ENCODE measurements around the gene RNGTT.
A peak's percentile ranks its signal among the peaks of the same experiment; 100 is the strongest.
"Not testable (repeated sequence)": the region's sequence is repeated elsewhere in the genome, so short reads cannot be mapped to it uniquely, and the experiment has no call there.

Gene RNGTT

DNA sequence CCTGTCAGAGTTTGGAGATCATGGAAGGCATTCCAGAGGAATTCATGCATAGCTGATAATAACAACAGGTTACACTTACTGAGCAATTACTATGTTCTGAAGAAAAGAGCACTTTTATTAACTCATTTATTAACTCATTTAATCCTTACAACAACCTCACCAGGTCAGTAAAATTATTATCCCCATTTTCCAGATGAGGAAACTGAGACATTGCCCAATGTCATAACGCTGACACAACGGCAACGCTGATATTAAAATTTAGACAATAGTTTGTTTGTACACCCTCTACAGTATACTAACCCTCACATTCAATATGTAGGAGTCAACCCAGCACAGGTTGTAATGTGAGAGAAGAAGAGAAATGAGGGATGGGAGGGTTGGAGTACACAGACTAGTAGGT, 105.0 kb downstream of the RNGTT start:
- DNase-seq: no peak

DNA sequence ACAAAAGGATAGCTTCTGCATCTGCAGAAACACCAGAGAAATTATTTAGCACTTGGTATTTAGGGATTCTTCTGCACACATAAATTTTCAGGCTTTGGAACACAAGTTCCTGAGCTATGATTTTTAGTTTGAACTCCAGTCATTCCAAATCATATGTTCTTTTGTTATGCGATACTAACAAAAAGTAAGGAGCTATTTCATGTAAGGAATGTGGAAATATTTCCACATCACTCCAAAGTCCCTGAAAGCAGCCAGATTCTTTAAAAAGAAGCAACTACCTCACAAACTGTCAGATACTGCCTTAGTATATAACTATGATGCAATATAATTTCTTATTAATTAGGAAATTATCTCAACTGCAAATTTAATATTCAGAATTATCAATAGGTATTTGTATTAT, 106.9 kb downstream of the RNGTT start:
- no peak for DNase-seq

- peak; percentile 97 for DNase-seq
These were observed 107.8 kb downstream of the RNGTT start for GRCh38 chr6:88855541-88856147.

- no peak for DNase-seq
These were observed 110.6 kb downstream of the RNGTT start for GRCh38 chr6:88852775-88853174.

- DNase-seq: no peak
These were observed 111.4 kb downstream of the RNGTT start for GRCh38 chr6:88852000-88852399.

DNA sequence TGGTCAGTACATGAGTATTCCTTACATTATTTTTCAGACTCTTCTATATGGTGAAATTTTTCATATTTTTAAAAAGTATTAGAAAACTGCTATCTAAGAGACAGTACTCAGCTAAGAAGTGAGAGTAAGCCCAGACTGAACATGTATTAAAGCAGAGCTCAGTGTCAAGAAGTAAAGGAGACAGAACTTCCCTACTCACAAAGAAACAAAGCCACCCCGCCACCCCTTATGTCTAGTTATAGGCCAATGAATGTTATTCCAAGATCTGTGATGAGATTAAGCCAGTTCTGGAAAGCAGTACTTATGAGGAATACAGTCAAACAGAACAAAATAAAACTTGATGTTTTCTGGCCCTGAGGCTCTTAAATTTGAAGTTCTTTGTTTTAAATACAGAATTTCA, 114.5 kb downstream of the RNGTT start:
- no peak for DNase-seq

- DNase-seq: no peak
These were observed 120.4 kb downstream of the RNGTT start for GRCh38 chr6:88843040-88843439.

- DNase-seq: no peak
These were observed 121.1 kb downstream of the RNGTT start for GRCh38 chr6:88842320-88842719.

DNA sequence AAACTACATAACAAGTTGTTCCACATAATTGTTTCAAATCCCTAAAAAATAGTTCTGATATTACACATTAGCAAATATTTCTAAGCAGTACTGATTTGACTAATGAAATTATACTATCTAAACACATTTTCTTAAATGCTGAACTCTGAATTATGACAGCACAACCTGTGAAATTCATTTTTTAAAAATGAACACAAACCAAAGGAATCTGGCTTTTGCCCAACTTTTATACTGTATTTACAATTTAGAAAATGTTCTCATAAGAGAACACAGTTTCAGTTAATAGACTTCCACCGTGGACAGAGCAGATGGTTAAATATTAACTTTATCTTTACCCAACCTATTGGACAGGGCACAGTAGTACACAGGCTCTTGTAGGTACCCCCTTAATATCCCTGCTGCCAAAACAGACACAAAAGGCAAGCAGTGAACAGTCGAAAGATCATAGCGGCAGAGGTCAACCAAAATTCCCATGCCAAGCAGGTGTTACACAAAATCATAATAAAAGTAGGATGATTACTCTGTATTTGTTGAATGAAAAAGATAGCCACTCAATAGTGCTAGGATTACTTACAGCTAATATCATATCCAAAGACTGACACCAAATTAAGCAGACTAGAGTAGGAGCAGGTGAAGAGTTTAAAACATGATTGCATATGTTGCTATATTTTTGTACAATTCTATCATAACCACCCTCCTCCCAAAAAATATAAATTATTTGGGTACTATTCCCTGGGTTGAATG, 122.5 kb downstream of the RNGTT start:
- DNase-seq: no peak

DNA sequence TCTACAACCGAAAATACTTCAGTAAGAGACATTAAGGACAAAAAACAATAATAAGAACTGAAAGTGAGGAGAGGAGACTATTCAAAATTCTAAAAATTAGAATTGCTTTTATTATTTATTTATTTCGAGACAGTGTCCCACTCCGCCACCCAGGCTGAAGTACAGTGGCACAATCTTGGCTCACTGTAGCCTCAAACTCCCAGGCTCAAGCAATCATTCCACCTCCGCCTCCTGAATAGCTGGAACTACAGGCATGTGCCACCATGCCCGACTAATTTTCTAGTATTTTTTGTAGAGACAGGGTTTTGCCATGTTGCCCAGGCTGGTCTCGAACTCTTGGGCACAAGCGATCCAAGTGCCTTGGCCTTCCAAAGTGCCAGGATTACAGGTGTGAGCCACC, 123.1 kb downstream of the RNGTT start:
- DNase-seq: no peak

GRCh38 chr6:88839280-88839679, 124.1 kb downstream of the RNGTT start:
- DNase-seq: no peak

DNA sequence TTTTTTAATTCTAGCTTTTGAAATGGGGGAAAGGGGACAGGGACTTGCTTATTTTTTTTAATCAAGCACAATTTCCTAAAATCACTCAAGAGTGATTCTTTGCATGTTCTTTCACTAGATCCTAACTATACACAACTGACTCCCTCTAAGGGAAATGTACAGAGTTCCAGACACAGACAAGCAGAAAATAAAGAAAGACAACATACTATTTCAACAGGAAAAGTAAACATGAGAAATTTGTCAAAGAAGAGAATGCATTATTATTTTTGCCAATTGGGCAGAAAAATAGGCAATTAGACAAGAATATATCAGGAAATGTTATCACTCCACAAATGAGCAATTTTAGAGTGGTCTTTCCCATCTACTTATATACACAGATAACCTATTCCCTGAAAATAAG, 128.2 kb downstream of the RNGTT start:
- no peak for DNase-seq

DNA sequence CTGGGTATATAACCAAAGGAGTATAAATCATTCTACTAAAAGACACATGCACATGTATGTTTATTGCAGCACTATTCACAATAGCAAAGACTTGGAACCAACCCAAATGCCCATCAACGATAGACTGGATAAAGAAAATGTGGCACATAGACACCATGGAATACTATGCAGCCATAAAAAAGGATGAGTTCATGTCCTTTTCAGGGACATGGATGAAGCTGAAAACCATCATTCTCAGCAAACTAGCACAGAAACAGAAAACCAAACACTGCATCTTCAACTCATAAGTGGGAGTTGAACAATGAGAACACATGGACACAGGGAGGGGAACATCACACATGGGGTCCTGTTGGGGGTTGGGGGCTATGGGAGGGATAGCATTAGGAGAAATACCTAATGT, 130.3 kb downstream of the RNGTT start:
- DNase-seq: not testable (repeated sequence)

GRCh38 chr6:88827599-88827998, 135.8 kb downstream of the RNGTT start:
- not testable (repeated sequence) for DNase-seq

DNA sequence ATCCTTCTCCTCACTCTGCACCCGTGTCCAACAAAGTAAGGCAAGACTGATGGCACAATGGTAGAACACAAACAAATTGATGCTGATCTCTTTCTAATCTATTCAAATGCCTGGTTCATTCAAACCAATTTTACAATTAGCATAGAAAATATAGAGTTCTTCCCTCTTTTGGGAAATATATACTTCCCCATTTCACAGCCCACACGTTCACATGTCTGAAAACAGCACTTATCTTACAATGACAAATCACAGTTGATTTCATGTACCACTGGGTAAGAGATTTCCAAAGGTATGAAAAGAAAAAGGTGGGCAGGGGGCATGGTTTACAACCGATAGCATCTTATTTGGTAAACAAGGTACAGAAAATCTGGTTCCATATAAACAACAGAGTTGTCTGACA, 137.6 kb downstream of the RNGTT start:
- no peak for DNase-seq

- no peak for DNase-seq
These were observed 139.4 kb downstream of the RNGTT start for GRCh38 chr6:88823998-88824397.

GRCh38 chr6:88815491-88815890, 147.9 kb downstream of the RNGTT start:
- no peak for DNase-seq

- no peak for DNase-seq
These were observed 148.5 kb downstream of the RNGTT start for GRCh38 chr6:88814909-88815308.

GRCh38 chr6:88813045-88813444, 150.4 kb downstream of the RNGTT start:
- no peak for DNase-seq

DNA sequence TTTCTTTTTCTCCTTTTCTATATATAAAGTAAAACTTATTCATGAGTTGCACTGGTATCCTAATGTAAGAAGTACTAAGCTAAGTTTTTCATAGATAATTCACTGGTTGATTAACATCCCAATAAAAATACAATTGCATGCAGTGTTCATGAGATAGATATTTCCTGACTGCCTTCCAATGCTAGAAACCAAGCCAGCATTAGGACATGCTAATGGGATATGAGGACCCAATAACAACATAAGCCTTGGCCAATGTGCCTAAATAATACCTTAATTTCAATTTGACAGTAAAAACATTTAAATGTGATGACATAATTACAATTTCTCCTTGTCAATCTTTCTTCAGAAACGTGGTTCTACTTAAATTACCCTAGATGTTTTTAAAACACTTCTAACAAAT, 152.7 kb downstream of the RNGTT start:
- DNase-seq: no peak

DNA sequence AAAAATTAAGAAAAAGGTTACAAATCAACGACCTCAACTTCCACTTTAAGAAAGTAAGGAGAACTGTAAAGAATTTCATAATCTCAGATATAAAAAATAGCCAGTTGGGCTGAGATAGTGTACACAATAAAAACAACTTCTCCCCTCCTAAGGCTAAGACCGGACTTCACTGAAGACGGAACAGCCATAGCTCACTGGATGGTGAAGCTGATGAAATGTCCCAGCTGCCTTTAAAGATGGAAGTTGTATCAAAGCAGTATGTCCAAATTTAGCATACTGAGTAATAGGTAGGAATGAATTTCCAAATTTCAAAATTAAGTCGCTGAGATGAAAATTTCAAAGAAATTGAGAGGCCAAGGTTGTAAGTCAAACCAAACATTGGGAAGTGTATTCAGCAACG, 153.3 kb downstream of the RNGTT start:
- no peak for DNase-seq

DNA sequence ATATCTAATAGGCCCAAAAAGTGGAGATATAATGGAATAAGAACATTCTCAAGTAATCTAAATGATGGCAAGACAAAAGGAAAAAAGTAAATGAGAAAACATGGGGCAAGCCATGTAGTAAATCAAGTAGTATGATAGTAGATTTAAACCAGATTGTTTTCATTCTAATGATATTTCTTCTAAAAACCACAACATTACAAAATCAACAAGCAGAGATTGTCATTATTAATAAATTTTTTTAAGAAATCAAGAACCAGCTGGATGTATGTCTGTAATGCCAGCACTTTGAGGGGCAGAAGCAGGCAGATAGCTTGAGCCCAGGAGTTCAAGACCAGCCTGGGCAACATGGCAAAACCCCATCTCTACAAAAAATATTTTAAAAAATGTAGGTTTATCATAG, 155.0 kb downstream of the RNGTT start:
- DNase-seq: no peak

- no peak for DNase-seq
These were observed 155.8 kb downstream of the RNGTT start for GRCh38 chr6:88807622-88808021.

DNA sequence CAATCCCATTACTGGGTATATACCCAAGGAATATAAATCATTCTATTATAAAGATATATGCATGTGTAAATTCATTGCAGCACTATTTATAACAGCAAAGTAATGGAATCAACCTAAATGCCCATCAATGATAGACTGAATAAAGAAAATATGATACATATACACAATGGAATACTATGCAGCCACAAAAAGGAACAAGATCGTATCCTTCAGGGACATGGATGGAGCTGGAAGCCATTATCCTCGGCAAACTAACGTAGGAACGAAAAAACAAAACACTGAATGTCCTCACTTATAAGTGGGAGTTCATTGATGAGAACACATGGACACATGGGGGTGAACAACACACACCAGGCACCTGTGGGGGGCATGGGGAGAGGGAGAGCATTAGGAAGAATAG, 156.7 kb downstream of the RNGTT start:
- no peak for DNase-seq

- no peak for DNase-seq
These were observed 158.7 kb downstream of the RNGTT start for GRCh38 chr6:88804701-88805100.
